OCI-M2 (cell line): Measurements from ENCODE around the gene KIF5C.

Experiments
- DNase-seq: peaks from one replicate; lab custom pipeline; 2025; ENCODE audit not compliant: unreplicated experiment; lab: John Stamatoyannopoulos, UW

KIF5C gene

DNA sequence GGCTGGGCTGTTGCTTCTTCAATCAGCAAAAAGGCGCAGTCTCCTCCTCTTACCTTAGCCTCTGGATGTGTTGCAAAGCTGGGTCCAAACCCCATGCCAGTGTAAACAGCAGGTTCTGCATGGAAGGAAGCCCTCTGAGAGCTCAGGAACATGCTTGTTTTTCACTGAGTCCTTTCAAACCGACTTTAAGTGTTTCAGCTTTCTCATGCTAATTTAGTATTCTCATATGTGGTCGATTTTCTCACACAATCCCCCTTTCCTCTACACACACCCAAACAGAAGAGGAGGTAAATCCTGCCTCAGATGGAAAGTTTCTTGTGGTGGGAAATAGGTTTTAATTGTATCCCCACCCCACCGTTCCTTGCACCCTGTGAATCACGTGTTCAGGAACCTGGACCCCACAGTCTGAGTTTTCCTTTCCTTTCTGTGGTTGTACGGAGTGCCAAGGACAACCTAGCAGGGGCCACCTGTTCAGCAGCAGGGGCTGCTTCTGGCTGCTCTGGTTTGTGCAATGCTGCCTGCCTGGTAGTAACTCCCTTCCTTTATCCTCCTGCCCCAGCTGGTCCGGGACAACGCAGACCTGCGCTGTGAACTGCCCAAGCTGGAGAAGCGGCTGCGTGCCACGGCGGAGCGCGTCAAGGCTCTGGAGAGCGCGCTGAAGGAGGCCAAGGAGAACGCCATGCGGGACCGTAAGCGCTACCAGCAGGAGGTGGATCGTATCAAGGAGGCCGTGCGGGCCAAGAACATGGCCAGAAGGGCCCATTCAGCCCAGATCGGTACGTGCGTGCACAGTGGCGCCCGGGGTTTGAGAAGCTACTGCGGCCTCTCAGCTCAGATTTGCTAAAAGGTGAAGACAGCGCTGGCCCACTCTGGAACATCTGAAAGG is 134.8 kb downstream of the KIF5C start:
- no peak for DNase-seq

DNA sequence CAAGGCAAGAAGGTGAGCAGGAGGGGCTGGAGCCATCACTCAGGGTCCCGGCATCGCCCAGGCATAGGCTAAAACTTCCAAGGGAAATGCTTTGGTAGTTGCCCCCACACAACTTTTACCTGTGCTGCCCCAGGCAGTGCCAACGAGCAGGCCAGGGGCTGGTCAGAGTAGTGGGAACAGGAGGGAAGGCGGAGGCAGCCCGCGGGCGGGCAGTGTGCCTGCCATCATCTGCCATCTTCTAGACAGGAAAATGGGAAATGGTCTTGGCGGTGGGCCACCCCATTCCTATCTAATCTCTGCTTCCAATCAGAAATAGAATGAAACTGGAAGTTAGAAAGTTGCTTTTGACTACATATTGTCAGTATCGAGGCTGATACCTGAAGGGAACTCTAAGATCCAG is 137.5 kb downstream of the KIF5C start:
- DNase-seq: no peak

DNA sequence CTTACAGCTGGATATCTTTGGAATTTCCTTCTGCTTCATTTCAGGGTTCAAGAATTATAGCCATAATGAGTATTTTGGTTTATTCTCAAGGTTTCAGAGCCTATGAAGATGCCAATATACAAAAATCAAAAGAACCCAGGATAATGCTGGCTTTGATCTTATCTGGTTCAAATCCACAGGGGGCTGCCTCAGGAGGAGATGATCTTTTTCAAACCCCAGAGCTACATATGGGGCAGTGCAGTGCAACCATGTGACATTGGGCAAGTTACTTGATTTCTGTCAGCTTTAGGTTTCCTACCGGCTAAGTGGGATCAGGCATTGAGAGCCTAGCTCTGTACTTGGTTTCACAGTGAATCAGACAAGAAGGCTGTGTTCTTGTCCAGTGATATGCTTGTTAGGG is 140.5 kb downstream of the KIF5C start:
- DNase-seq: no peak

DNA sequence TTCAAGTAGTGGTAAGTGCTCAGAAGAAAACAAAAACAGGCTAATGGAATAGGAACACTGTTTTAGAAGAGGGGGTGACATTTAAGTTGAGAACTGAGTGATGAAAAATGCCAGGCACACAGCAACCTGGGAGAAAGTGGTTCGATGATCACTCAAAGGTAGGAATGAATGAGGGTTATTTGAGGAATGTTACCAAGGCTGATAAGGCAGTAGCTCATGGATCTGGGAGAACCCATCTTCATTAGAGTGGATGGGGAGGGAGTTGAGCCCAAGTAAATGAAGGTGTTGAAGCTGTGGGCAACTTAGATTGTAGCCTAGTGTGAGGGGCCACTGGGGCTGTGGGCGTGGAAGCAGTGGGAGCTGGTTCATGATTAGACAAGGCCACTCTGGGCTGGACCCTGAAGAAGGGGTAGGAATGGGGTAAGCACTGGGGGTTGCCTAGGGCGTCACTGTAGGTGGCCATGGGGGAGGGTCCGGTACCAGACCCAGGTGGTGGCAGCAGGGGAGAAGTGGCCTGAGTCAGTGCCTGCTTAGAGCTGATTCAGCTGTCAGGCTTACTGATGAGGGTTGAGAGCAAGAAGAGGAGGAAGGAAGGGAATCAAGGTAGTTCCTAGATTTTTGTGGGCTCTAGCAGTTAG is 141.0 kb downstream of the KIF5C start:
- DNase-seq: no peak

DNA sequence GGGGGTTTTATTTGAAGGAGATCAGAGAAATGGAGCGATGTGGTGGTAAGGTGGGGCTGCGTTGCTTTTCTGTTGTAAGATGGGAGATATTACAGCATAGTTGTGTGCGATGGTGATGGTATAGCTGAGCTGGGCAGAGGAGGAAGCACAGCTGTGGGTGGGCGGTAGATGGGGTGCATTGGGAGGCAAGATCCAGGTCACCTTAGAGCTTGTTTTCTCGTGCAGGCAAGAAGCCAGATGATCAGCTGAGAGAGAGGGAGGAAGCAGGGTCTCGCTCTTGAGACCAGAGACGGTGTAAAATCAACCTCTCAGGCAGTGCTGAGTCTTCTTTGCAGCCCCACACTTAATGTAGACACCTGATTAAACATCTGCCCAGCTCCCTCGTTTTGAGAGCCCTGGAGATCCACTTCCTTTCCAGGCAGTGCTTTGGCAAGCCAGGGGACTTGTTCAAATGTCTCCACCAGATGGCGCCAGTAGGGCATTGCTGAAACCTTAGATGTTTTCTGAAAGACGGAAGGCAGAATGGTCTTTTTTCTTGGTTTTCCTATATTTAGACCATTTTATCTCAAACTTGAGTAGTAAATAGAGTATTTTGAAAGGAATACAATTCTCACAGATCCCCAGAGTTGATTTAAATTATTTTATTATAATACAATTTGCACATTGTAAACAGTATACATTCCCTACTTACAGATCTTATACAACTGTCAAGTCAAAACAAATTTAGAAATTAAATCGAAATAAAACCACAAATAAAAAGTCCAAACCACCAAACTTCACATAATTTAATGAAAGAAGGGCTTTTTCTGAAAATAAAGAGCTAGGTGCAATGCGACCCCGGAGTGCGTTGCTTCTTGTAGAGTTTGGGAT is 142.3 kb downstream of the KIF5C start:
- no peak for DNase-seq

DNA sequence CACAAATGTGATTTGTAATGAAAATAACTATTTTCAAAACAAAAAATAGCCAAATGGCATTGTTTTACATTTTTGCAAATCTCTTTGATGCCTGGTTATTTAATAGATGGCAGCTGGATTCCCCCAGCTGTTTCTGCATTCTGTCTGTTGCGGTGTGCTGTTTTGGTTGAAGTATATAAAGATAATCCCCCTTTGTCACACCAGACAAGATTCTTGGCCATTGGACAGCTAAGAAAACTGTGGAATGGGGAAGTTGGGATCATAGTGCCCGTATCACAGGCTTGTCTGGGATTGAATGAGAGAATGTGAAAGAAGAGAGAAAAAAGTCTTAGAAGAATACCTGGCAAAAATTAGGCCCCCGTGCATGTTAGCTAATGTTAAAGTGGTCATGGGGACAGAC is 144.0 kb downstream of the KIF5C start:
- DNase-seq: no peak

DNA sequence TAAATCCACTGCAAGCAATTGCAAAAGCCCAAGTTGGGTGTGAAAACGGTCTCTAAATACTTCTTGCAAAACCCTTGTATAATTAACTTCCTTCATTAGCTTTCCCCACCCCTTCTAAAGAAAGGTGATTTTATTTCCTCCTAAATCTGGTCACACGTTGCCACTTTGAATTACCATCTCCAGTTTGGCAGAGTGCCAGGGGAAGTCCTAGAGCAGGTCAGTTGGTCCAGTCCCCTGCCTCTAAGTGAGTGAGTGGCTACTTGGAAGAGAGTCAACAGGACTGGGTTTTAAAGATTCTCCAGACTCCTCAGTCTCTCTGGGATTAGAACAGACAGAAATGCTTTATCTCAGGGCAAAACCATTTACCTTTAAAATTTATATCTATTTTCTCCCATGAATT is 144.7 kb downstream of the KIF5C start:
- no peak for DNase-seq

DNA sequence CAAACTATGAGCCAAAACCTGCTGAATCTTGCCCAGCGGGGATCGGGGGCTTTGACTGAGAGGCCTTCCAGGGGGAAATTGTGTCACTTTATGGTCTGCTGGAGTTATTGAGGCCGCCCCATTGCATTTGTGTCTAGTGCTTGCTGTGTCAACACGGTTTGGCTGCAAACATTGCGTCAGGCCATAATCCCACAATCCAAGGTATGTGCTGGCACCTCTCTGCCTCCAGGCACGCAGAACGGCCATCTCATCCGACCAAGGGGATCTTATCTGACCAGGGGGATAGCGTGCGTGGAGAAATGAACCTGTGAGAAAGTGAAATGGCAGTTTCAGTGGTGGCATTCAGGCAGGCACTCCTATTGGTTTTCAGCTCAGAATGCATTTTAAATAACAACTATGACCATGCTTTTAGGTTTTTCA is 145.4 kb downstream of the KIF5C start:
- DNase-seq: no peak

DNA sequence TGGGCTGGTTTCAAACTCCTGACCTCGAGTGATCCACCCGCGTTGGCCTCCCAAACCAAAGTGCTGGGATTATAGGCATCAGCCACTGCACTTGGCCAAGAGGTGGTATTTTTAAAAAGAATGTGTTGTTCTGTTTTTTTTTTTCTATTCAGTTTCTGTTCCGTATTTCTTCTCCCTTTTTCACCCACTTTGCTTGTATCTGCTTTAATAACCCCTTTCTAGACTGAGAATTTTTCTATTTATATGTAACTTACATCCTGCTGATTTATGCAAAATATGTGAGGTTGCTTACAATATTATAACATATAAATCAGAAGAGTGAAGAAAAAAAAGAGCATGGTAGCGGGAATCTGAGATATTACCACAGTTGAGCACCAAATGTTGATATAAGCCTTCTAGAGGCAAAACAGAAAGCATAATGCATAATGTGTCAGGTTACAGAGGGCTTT is 146.3 kb downstream of the KIF5C start:
- no peak for DNase-seq

DNA sequence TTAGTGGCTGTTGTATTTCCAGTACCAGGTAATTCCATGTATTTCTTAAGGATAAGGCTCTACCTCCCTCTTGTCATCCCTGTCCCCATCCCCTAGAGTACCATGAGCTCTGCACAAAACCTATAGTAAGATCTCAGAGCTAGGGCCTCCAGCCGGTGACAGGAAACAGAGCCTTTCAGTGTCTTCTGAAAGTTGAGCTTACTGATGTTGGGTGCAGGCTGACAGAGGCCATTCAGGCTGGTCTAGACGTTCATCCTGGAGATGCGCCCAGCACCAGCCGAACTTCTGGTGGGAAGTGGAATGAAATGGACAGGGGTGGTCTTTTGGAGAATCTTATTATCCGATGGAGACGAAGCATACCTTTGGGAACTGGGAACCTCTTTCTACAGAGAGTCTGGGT is 146.7 kb downstream of the KIF5C start:
- no peak for DNase-seq

DNA sequence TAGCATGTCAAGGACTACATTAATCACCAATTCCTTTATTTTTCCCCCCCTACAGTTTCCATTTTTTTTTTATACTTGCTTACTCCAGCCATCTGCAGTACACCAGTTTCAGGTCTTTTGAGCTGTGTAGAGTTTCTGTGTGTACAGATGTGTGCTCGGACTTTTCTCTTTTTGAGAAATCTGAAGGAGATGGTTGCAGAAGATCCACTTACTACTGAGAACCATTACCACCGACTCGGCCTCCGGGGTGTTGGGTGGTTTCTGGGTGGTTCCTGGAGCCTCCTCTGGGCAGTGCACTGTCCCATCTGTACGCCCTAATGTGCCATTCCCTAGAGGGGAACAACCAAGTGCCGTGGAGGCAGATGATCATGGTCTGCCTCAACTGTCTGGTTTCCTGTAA is 148.1 kb downstream of the KIF5C start:
- DNase-seq: no peak

DNA sequence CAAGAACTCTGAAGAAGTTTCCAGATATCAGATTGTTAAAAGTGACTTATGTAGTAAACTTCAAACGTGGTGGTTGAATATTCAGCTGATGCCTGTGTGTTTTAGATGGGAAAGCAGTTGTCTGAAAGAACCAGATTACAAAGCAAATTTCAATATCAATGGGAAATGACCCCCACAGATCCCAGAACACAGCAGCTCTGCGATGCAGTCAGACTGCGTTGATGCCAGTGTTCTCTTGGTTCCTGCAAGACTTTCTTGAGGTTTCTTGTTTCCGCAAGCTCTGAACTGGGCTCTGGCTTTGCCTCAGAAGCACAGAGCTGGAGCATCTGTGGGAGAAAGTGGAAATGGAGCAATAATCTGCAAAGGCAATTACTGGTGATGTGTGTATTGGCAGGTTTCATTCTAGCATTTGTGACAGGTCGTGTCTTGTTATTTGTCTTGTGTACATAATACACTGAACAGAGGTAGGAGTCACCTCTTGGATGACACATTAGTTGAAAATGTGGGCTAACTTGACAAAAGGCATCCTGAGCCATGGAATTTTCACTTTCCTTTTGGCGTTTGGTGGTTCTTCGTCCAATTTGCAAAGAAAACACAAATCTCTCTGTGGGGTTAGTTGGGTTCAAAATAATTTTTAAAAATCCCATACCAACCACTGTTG is 152.7 kb downstream of the KIF5C start:
- DNase-seq: no peak

DNA sequence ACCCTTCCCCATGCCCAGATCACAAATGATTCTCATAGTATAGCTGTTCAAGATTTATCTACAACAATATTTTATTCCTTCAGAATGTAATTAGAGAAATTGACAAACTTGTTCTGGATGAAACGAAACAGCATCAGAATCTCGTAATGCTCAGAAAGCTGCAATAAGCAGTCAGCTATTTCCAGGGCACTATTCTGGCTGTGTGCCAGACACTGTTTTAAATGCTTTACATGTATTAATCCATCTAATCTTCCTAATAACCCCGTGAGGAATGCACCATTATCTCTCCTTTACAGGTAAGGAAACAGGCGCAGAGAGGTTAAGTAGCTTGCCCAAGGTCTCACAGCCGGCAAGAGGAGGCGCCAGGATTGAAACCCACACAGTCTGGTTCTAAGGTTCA is 153.3 kb downstream of the KIF5C start:
- DNase-seq: no peak

DNA sequence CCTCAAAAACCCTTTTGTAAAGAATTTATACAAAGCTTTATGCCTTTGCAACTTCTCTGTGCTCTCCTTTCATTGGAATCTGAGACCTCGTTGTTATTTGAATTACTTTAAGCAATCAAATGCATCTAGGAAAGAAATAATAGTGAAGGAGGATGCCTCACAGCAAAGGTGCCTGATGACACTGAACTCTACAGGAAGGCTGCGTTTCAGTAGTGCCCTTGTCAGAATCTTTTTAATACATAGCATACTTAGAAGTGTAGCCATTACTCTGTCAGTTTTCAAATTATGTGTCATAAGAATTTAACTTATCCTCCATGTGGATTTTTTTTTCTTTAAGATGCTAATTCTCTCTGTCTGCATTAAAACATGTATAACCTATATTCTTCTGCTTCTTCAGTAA is 153.9 kb downstream of the KIF5C start:
- no peak for DNase-seq

DNA sequence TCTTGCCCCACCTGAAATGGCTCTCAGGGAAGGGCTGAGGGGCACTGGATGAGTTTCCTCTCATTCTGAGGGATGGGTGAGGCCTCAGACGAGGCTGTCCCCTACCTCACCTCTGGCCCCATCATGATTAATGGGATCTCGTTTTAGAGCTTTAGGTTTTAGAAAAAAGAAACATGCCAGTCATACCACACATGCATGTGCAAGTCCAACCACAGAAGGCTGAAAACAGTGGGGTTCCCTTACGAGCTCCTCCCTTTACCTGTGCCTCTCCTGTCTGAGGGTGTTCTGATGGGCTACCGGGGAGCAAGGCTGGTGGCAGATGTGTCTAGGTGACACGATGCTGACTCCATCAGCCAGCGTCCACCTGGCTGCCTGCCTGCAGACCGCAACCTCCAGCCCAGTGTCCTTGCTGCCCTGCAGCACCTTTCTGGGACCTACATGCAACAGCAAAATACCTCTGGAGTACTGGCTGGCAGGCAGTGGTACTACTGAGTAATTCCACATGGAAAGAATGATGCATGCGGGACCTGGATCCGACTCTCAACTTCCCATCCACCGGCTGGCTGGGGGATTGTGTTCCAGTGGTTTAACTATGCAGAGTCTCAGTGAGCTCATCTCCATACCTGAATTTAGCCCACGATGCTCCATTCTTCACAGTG is 154.4 kb downstream of the KIF5C start:
- DNase-seq: no peak

DNA sequence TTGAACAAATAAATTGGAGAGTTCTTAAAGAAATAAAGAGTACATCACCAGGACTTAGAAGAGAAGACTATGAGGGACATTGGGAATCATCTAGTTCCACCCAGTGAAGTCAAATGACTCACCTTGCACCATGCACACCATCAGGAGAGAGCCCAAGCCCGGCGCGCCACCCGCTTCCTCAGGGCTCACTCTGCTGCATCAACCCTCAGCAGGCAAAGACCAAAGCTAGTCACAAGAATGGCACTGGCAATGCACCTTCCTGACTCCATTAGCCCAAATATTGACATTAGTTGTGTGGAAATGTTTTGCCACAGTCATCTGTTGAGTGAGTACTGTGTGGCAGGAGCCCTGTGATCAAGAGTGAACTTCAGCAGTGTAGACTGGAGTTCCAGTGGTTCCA is 156.4 kb downstream of the KIF5C start:
- DNase-seq: no peak

DNA sequence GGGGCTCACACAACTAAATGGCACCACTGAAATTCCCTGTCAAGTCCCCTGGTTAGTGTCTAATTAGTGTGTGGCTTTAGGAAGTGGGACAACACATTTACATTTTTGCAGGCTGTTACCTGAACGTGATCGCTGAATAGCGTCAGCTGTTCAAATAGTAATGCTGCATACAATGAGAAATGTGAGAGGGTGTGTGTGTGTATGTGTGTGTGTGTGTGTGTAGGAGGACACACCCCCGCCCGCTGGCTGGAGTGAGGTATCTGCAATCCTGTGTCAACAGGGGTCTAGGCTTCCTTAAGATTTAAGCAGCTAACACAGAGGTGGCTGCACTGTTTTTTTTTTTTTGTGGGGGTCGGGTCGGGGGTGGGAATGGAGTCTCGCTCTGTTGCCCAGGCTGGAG is 158.7 kb downstream of the KIF5C start:
- no peak for DNase-seq

DNA sequence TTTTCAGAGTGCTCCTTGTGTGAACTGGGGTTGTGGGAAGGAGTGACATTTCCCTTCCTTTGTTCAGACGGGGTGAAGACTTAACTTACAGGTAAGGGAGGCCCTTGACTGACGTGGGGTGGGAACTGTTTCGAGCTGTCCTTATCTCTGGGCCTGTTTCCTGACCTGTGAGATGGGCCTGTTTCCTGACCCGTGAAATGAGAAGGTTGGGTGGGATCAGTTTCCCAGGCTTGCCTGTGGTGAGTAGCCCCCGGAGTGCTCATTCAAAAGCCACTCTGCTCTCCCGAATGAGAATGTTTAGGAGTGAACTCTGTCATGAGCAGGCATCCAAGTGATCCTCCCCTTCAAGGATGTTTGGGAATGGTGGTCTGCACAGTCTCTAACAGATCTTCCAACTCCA is 159.4 kb downstream of the KIF5C start:
- DNase-seq: no peak

DNA sequence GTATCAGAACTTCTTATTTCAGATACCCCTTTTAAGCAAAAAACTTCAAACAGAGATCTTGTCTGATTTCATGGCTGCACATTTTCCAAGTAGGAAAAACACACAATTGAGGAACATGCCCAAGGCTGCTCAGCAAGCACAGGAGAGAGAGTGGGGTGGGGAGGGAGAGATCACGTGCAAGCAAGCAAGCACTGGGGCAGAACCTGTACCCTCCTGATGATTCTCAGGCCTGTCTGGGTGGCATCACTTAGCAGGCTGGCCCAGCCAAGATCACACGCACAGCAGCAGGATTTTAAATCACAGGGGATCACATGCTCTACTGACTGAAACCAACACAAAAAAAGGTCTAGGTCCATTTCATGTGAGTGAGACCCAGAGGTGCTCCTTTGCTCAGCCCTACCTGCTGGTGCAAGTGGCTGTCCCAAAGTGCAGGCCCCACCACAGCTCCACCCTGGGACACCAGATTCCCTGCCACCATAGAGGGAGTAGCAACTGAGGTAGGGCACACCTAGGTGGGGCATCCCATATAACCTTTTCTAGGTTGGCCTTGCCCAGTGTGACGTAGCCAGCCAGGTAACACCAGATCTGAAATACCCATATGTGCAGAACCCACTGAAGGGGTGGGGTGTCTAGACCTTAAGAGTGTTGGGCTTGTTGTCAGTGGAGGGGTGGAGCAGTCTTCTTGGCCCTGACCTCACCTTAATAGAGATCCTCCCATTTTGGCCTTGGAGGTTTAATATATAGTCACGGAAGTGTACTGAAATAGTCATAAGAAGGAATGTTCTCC is 161.7 kb downstream of the KIF5C start:
- DNase-seq: no peak

DNA sequence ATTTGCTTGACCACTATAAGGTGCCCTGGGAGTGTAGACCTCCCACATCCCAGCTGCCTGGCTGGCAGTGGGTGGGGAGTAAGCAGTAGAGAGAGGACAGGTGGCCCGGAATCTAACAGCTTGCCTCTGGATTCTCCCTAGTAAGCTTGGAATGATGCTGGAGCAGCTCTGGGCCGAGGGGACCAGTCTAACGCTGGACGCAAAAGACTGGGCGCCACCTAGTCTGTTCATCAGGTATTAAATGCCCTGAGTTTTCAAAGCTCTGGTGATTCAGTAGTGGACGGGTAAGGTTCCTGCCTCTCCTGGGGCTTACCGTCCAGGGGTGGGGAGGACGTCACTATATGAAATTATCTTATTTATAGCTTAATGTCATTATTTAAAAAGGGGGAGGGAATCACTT is 162.8 kb downstream of the KIF5C start:
- DNase-seq: no peak
